LNCAP (cell line): ENCODE data around the gene PKDREJ.

ENCODE experiments used
- CTCF ChIP-seq: fragments of 450-650 bp; IDR thresholded peaks from 2 replicates; pipeline ENCODE4 v1.5.1; 2017; ENCODE audit warnings: mild to moderate bottlenecking

PKDREJ gene

GRCh38 chr22:46263216-46263590, at the start of gene PKDREJ:
TSS of gene PKDREJ (minus strand) at chr22:46263343. CDS start at chr22:46263322, 21 bp downstream.
- TF ChIP-seq CTCF: no peak

- TF ChIP-seq CTCF: no peak
These were observed 48.9 kb upstream of the PKDREJ start for GRCh38 chr22:46312056-46312455.

GRCh38 chr22:46309526-46310085, 46.5 kb upstream of the PKDREJ start:
- TF ChIP-seq CTCF: no peak

GRCh38 chr22:46308283-46308988, 45.3 kb upstream of the PKDREJ start:
- TF ChIP-seq CTCF: no peak

- no peak for TF ChIP-seq CTCF
These were observed 40.3 kb upstream of the PKDREJ start for GRCh38 chr22:46303347-46303965.

- no peak for TF ChIP-seq CTCF
These were observed 37.3 kb upstream of the PKDREJ start for GRCh38 chr22:46300491-46300890.

- no peak for TF ChIP-seq CTCF
These were observed 36.0 kb upstream of the PKDREJ start for GRCh38 chr22:46299101-46299500.
